K562 (cell line): ENCODE results near the gene DALRD3. TPM values are rescaled to one million over a fixed set of nuclear protein-coding genes. Genes with fewer than 3 reads are reported as not detected.

Experiments
- BRCA1 ChIP-seq, 2 experiments: fragments of 450-650 bp in 1 of 2; sonication (generic) in 1 of 2; formaldehyde crosslinking in 1 of 2; IDR thresholded peaks; 2 replicates each; pipeline versions ENCODE4 v1.5.0 to v1.6.1; 2017 to 2020; ENCODE audit warnings: mild to moderate bottlenecking in 1 of 2, missing genetic modification reagents in 1 of 2
- ESRRB ChIP-seq: fragments of 250-450 bp; sonication (Bioruptor Pico); IDR thresholded peaks from 2 replicates; pipeline ENCODE4 v1.5.0; 2020; ENCODE audit warnings: mild to moderate bottlenecking, moderate library complexity, borderline replicate concordance
- NFATC3 ChIP-seq: fragments of 450-650 bp; IDR thresholded peaks from 2 replicates; pipeline ENCODE4 v1.6.1; 2017; ENCODE audit warnings: mild to moderate bottlenecking
- PRPF4 ChIP-seq: fragments of 200-400 bp; formaldehyde crosslinking; IDR thresholded peaks from one replicate; pipeline ENCODE4 v1.6.1; 2017; ENCODE audit warnings: low read length, low read depth, mild to moderate bottlenecking; ENCODE audit not compliant: insufficient read depth, poor library complexity, severe bottlenecking
- SIN3B ChIP-seq: fragments of 450-650 bp; IDR thresholded peaks from 2 replicates; pipeline ENCODE4 v1.6.1; 2017; ENCODE audit warnings: low read depth, mild to moderate bottlenecking, moderate library complexity
- TEAD2 ChIP-seq: fragments of 450-650 bp; IDR thresholded peaks from 2 replicates; pipeline ENCODE4 v1.6.1; 2016; ENCODE audit warnings: missing genetic modification characterization, control low read depth, missing compliant biosample characterization
- ZBTB8A ChIP-seq: fragments of 450-650 bp; IDR thresholded peaks from 2 replicates; pipeline ENCODE4 v1.6.1; 2018; ENCODE audit warnings: mild to moderate bottlenecking, moderate library complexity; ENCODE audit not compliant: partially characterized antibody
- ZNF347 ChIP-seq: fragments of 450-650 bp; formaldehyde crosslinking; IDR thresholded peaks from 2 replicates; pipeline ENCODE4 v1.4.0; 2020; ENCODE audit warnings: low read depth, mild to moderate bottlenecking, moderate library complexity
- polyA plus RNA-seq, 8 experiments: library from polyadenylated mRNA; depleted of rRNA in 4 of 8; stranded (reverse) in 5 of 8; unstranded in 3 of 8; fragments of >200 nt; fragmentation: Nextera tagmentation in 2 of 8; fragmentation: Illumina TruSeq in 1 of 8; extraction: Ambion mirVana in 2 of 8; extraction: Trizol in 1 of 8; gene quantifications; 2 replicates each; pipeline versions ENCODE4 v1.2.1 to v1.2.3, GENCODE V29; 2011 to 2014; ENCODE audit warnings: inconsistent platforms in 1 of 8, missing spikeins in 1 of 8
- total RNA-seq, 7 experiments: library from RNA; depleted of rRNA in 6 of 7; stranded (reverse); fragments of >200 nt in 6 of 7; fragmentation: Illumina TruSeq in 2 of 7; extraction: Trizol in 2 of 7; gene quantifications; 2 replicates each; pipeline versions ENCODE4 v1.2.1 to v1.2.3, GENCODE V29; 2011 to 2021; ENCODE audit warnings: low replicate concordance in 1 of 7
- TF ChIP-seq, protein P1 (sequence below): fragments of 450-650 bp; formaldehyde crosslinking; IDR thresholded peaks from 2 replicates; pipeline ENCODE4 v1.4.0; 2020; ENCODE audit warnings: mild to moderate bottlenecking, moderate library complexity
- TF ChIP-seq, protein P2 (sequence below): fragments of 250-450 bp; sonication (Bioruptor Pico); IDR thresholded peaks from 2 replicates; pipeline ENCODE4 v1.8.0; 2021; ENCODE audit warnings: moderate library complexity, mild to moderate bottlenecking, inconsistent platforms
- TF ChIP-seq, protein P3 (sequence below): fragments of 150-350 bp; conservative IDR thresholded peaks from 2 replicates; pipeline ENCODE4 v1.6.1; 2014; ENCODE audit warnings: low read length
- TF ChIP-seq, protein P4 (sequence below): fragments of 450-650 bp; formaldehyde crosslinking; IDR thresholded peaks from 2 replicates; pipeline ENCODE4 v1.4.0; 2020; ENCODE audit warnings: mild to moderate bottlenecking, moderate library complexity
- TF ChIP-seq, protein P5 (sequence below): fragments of 450-650 bp; IDR thresholded peaks from 2 replicates; pipeline ENCODE4 v1.6.1; 2017; ENCODE audit warnings: antibody characterized with exemption, mild to moderate bottlenecking

Gene DALRD3
- total and polyA plus RNA-seq, 9 of the 15 experiments (the other 6 are each of a cell fraction or from before 2014, with no cell fraction given) = 6.6 to 31.3 (median 14.4) TPM

DNA sequence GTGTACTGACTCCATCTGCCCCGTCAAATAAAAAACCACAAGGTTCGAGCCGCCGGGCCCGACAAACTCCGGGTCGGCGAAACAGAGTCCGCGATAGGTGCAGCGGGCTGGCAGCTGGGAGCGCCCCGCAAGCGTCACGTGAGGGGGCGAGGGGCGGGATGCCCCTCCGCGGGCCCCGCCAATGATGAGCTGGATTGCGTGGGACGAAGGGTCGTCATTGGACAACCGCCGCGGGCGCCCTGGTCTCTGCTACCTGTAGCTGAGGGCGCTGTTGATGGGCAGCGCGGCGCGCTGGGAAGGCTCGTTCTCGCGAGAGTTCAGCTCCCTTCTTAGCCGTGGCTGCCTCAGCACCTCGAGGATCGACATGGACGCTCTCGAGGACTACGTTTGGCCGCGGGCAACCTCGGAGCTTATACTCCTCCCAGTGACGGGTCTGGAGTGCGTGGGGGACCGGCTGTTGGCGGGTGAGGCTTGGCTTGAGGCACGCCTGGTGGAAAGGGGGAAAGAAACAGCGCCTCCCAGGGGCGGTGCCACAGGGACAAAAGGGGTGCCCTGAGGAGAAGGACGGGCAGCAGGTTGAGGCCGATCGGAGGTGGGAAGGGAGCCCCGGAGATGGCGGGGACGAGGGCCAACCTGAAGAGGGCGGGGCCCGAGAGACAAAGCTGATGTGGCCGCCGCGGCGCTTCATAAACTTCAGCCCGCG, 11.2 kb downstream of the DALRD3 start, which contains the start of gene WDR6 (continued):
- no peak for TF ChIP-seq ESRRB (CRISPR knock-in tag)
- TF ChIP-seq, protein P1, sequence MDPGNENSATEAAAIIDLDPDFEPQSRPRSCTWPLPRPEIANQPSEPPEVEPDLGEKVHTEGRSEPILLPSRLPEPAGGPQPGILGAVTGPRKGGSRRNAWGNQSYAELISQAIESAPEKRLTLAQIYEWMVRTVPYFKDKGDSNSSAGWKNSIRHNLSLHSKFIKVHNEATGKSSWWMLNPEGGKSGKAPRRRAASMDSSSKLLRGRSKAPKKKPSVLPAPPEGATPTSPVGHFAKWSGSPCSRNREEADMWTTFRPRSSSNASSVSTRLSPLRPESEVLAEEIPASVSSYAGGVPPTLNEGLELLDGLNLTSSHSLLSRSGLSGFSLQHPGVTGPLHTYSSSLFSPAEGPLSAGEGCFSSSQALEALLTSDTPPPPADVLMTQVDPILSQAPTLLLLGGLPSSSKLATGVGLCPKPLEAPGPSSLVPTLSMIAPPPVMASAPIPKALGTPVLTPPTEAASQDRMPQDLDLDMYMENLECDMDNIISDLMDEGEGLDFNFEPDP (CRISPR knock-in tag) = no peak
- no peak for TF ChIP-seq NFATC3
- TF ChIP-seq SIN3B = no peak; the same call in none of the 2 replicates
- no peak for TF ChIP-seq ZNF347 (CRISPR knock-in tag)
- TF ChIP-seq, protein P2, sequence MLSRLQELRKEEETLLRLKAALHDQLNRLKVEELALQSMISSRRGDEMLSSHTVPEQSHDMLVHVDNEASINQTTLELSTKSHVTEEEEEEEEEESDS = no peak
- no peak for TF ChIP-seq TEAD2 (tag)
- no peak for TF ChIP-seq ZBTB8A
- TF ChIP-seq, protein P3, sequence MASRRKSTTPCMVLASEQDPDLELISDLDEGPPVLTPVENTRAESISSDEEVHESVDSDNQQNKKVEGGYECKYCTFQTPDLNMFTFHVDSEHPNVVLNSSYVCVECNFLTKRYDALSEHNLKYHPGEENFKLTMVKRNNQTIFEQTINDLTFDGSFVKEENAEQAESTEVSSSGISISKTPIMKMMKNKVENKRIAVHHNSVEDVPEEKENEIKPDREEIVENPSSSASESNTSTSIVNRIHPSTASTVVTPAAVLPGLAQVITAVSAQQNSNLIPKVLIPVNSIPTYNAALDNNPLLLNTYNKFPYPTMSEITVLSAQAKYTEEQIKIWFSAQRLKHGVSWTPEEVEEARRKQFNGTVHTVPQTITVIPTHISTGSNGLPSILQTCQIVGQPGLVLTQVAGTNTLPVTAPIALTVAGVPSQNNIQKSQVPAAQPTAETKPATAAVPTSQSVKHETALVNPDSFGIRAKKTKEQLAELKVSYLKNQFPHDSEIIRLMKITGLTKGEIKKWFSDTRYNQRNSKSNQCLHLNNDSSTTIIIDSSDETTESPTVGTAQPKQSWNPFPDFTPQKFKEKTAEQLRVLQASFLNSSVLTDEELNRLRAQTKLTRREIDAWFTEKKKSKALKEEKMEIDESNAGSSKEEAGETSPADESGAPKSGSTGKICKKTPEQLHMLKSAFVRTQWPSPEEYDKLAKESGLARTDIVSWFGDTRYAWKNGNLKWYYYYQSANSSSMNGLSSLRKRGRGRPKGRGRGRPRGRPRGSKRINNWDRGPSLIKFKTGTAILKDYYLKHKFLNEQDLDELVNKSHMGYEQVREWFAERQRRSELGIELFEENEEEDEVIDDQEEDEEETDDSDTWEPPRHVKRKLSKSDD = no peak; the same call in 1 of the 2 replicates
- TF ChIP-seq BRCA1 (IDR thresholded peaks at IDR 0.05) = no peak
- no peak for TF ChIP-seq BRCA1 (CRISPR knock-in tag; IDR thresholded peaks at IDR 0.05)
- TF ChIP-seq, protein P4, sequence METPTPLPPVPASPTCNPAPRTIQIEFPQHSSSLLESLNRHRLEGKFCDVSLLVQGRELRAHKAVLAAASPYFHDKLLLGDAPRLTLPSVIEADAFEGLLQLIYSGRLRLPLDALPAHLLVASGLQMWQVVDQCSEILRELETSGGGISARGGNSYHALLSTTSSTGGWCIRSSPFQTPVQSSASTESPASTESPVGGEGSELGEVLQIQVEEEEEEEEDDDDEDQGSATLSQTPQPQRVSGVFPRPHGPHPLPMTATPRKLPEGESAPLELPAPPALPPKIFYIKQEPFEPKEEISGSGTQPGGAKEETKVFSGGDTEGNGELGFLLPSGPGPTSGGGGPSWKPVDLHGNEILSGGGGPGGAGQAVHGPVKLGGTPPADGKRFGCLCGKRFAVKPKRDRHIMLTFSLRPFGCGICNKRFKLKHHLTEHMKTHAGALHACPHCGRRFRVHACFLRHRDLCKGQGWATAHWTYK (CRISPR knock-in tag) = peak; percentile 52; the same call in 1 of the 2 replicates
- TF ChIP-seq, protein P5, sequence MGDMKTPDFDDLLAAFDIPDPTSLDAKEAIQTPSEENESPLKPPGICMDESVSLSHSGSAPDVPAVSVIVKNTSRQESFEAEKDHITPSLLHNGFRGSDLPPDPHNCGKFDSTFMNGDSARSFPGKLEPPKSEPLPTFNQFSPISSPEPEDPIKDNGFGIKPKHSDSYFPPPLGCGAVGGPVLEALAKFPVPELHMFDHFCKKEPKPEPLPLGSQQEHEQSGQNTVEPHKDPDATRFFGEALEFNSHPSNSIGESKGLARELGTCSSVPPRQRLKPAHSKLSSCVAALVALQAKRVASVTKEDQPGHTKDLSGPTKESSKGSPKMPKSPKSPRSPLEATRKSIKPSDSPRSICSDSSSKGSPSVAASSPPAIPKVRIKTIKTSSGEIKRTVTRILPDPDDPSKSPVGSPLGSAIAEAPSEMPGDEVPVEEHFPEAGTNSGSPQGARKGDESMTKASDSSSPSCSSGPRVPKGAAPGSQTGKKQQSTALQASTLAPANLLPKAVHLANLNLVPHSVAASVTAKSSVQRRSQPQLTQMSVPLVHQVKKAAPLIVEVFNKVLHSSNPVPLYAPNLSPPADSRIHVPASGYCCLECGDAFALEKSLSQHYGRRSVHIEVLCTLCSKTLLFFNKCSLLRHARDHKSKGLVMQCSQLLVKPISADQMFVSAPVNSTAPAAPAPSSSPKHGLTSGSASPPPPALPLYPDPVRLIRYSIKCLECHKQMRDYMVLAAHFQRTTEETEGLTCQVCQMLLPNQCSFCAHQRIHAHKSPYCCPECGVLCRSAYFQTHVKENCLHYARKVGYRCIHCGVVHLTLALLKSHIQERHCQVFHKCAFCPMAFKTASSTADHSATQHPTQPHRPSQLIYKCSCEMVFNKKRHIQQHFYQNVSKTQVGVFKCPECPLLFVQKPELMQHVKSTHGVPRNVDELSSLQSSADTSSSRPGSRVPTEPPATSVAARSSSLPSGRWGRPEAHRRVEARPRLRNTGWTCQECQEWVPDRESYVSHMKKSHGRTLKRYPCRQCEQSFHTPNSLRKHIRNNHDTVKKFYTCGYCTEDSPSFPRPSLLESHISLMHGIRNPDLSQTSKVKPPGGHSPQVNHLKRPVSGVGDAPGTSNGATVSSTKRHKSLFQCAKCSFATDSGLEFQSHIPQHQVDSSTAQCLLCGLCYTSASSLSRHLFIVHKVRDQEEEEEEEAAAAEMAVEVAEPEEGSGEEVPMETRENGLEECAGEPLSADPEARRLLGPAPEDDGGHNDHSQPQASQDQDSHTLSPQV = peak; percentile 60
- peak; percentile 2 for TF ChIP-seq PRPF4
